HG02885 (cell line): ENCODE measurements around the gene OSBPL2.

Experiments used
- ATAC-seq: cut with Tn5 transposase; IDR thresholded peaks from one replicate; pipeline ENCODE4 v1.9.1; 2021; ENCODE audit warnings: mild to moderate bottlenecking; ENCODE audit not compliant: unreplicated experiment, poor library complexity

Gene OSBPL2

DNA sequence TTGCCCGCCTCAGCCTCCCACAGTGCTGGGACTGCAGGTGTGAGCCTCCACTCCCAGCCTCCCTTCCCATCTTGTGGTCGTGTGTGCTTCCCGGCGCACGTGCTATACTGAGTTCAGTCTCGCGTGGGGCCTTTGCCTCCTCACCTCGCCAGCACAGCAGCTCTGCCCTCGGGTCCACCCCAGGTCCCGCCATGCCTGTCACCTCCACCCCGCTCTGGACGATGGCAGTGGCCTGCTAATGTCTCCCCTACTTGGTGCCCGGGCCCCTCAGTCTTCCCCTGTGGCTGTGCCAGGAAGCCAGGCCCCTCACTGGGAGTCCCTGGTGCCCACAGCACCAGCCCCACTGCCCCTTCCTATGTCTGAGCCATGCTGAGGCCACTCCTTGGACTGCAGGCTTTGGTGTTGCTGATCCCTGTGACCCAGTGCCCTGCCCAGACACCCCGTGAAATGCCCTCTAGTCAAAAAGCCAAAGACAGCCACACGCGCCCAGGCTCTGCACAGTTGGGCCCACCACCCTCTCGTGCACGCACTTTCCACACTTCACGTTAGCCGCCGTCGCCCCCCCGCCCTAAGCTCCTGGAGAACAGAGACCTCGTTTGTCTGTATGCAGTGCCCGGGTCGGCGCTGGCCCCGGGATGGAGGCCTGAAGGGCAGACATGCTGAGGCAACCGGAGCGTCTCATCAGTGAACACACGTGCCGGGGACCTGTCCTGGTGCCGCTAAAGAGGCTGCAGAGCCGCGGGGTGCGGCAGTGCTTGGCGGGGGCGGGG, 32.5 kb upstream of the OSBPL2 start:
- no peak for ATAC-seq

DNA sequence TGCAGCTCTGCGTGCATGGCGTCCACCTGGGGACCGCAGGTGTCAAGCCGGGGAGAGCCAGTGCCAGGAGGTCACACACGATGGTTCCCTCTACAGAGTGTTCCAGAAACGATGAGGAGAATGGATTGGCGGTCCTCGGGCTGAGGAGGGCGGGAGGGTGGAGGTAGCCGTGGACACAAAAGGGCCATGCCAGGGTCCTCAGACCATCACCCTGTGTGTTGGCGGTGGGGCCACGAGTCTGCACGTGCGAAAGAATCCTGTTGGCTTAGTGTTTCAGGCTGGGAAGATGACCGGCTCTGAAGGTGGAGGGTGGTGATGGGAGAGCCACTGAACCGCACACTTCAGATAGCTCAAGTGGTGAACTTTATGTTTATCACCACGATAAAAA, 31.9 kb upstream of the OSBPL2 start:
- ATAC-seq = no peak

DNA sequence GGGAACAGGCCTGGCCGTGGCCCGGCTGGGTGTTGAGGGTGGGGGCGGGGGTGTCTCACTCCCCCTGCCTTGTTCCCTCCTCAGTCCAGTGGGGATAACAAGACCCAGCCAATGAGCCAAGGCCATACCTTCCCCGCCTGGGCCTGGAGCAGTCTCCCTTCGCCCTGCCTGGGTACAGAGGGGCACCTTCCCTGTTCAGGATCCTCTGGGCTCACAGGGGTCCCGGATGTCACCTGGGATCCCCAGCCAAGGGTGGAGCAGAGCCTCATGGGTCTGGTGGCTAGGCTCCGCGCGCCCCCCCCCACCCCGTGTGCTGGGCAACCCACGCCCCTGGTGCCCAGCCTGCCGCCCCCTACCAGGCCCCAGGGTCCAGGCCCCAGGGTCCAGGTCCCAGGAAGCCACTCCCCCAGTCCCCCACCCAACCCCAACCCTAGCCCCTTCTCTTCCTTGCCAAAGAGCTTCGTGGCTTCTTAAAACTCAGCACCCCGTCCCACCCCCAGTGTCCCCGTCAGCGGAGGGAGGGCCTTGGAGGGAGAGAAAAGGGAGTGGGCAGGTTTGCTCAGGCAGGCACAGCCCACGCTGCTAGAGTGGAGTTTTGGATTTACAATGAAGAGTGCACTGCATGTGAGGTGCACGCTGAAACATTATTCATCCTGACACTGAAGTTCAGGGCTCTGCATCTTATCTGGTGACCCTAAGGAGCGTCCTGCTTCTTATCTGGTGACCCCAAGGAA, 30.1 kb upstream of the OSBPL2 start:
- ATAC-seq = no peak

DNA sequence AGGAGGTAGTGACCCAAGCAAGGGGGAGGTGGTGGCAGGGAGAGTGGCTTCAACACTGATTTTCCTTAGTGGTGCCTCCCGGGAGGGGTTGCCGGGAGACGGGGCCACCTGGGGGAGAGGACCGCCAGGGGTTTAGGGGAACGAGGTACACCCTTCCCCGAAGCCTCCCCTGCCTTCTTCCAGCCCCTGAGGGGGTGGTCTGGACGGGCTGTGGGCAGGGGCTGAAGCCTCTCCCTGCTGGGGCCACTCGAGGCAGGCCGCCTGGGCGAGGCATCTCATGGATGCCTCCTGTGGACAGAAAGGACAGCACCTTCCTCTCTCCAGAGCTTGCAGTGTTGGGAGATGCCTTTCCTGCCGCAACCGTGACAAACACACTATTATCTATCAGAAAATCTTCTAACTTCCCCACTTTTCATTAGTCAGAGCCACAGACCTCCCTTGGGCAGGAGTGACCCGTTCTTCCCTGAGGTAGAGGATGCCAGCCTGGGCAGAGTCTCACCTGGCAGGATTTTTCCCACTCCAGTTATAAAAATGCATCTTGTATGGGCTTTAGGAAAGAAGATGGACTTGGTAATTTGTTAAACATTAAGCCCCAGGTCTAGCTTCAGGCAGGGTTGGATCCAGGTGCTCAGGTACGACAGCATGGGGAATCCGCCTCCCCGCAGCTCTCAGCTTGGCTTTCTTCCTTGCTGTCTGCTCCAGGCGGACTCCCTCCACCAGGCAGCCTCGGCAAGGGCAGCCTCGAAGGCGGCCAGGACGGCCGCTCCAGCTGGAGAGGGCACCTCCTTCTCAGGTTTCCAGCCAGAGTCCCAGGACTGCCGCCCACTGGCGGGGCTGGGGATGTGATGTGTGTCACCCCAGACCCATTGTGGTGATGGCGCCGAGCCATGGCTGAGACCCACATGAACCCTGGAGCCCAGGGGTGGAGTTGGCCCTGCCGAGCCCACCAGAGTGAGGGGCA, 29.2 kb upstream of the OSBPL2 start:
- ATAC-seq = no peak

DNA sequence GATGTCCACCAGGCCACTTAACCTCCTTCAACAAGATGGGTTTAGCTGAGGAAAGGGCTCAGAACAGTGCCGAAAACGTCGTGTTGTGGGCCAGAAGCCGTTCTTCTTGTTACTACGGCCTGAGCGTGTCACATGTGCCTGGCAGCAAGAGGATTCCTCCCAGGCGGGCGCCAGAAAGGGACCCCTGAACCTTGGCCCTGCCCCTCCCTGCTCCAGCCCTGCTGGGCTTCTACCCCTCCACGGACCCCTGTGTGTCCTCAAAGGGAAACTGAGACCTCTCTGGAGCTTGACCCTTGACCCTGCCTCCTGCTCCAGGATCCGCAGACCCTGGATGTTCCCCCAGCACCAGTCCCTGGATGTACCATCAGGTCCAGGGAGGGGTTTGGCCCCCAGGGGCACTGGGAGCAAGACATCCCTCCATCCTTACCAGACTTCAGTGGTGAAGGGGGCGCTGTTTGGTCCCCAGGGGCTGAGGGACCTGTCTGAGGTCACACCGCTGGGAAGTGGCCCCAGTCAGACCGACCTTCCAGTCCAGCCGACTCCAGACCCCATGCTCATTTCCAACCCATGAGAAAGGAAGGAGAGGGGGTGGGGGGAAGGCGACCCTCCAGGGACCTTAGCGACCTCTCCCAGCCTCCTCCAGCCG, 28.3 kb upstream of the OSBPL2 start:
- ATAC-seq = no peak

DNA sequence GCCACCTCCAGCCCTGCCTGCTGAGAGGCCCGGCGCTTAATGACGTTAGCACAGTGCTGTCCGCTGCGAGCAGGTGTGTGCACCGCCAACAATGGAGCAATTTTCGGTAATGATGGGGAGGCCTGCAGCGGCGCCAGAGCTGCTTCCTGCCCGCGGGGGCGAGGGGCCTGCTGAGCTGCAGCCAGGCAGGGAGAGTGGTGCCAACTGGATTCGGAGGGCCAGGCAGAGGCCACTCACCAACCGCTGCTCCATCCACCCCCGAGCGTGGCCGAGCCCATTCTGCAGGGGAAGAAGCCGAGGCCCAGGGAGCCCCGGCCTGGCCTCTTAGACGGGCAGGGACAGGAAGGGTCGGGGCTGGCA, 27.8 kb upstream of the OSBPL2 start:
- ATAC-seq = no peak

DNA sequence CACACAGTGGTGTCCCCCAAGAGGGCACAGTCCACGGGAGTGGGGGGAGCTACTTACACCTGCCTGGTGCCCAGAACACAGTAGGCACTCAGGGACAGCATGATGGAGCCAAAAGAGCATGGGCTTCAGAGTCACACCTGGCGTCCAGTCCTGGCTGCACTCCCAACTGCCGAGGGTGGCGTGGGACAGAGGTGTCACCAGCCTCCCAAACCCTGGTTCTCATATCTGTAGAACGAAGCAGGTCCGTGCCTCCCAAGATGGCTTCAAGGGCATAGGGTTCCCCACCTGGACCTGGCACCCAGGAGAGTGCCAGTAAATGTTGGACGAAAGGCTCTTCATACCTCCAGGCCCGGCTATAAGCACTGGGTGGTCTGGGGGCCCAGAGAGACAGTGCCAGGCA, 27.1 kb upstream of the OSBPL2 start:
- no peak for ATAC-seq

DNA sequence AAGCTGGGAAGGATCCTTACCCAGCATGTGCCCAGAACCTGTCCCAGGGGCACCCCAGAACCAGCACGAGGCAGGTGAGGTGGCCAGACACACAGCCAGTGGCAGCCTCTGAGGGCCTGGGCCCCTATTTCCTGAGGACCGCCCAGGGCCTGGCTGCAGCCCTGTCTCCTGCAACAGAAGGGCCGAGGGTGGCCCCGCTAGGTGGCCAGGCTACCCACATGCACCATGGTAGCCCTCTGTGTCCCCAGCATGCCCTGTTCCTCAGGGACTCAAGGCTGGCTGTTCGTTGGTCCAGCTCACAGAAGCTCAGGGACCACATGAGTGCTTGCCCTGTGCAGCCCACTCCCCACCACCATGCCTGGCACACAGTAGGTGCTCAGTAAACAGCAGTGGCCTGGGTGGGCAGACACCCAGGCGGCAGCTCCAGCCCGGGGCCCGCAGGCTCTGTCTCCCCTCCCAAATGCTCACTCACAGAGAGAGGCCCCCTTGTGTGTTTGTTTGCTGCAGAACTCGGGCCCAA, 26.5 kb upstream of the OSBPL2 start:
- ATAC-seq = no peak

DNA sequence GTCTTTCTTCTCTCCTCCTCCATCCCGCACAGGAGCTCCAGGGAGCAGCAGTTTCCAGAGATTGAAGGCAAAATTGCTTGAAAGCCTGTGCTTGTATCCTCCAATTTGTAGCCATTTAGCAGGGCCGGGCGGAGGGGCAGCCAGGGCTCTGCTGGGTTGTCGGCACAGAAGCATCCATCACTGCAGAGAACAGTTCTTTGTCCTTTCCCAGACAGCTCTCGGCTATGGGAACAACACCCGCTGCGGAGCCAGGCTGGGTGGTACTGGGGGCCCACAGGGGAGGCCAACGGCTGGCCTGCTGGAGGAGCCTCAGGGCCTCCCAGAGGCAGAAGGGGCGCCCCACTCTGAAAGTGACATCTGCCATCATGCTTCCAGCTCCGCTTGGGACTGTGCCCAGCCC, 26.0 kb upstream of the OSBPL2 start:
- no peak for ATAC-seq

DNA sequence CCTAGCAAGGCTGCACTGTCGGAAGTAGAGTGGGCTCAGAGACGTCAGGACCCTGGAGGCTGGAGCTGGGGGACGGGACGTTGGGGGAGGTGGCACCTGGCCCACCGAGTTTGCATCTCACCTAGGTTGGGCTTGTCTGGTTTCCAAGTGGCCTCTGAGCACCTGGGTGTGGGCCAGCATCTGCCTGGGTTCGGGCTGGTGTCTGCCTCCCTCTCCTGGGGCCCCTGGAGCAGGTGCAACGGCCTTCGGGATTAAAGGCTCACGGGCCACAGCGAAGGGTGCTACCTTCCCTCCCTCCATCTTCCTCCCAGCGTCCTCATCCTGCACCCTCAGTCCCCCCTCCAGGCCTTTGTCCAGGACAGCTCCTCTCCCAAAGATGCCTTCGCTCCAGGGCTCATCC, 24.3 kb upstream of the OSBPL2 start:
- no peak for ATAC-seq

DNA sequence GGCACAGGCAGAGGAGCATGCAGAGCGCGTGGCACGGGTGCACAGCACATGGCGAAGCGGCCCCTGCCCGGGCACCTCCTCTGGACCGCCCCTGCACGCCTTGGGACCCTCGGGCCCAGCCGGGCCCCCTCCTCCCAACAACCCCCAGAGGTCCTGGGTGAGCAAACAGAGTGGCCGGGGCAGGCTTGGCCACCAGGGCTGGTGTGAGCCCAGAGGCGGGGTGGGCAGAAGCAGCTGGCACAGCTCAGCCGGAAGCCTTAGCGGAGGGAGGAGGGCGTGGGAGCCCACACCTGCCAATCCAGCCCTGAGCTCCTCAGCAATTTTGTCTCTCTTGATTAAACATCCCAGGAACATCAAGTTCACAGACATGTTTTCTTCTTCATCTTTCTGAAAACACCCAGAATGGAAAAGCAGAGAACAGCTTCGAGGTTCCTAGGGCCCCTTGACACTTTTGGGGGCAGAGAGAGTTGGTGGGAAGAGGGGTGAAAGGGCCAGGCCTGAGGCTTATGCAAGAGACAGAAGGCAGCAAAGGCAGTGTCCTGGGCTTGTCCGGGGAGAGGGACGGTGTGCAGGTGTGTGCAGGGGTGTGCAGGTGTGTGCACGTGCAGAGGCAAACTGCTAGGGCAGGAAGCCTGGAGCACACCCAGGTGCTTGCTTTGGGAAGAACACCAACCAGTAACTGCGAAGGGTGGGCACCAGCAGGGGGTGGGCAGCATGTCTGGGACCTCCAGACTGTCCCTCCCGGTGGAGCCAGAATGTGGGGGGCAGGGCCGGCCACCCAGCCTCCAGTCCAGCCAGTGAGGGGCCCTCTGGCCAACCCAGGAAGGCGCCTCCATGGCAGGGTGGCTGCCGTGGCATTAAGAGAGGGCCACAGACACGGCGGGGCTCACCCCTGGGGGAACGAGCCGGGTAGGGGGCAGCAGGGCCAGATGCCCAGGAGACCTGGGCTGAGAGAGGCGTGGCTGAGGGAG, 23.0 kb upstream of the OSBPL2 start:
- ATAC-seq = no peak

DNA sequence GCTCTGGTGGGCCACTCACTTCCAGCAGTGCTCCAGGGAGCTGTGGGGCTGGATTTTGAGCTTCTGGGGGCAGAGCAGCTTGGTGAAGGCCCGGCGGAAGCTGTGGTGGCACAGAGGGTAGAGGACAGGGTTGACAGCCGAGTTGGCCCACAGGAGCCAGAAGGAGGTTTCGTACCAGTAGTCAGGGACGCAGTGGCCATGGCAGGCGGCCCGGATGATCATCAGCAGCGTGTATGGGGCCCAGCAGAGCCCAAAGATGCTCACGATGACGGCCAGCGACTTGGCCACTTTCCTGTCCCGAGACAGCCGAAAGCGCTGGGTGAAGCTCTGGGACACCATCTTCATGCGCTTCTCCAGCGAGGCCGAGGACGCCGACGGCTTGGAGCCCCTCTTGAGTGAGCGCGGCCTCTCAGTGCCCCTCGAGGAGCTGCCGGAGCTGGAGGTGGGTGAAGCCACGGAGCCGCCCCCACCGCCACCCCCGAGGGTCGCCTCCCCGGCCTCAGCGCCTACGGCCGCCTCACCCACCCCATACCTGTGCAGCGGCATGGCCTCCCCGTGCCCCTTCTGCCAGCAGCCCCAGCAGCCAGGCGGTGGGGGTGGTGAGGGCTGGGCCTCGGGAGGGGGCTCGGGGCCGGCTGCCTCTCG, 22.2 kb upstream of the OSBPL2 start:
- ATAC-seq = no peak

DNA sequence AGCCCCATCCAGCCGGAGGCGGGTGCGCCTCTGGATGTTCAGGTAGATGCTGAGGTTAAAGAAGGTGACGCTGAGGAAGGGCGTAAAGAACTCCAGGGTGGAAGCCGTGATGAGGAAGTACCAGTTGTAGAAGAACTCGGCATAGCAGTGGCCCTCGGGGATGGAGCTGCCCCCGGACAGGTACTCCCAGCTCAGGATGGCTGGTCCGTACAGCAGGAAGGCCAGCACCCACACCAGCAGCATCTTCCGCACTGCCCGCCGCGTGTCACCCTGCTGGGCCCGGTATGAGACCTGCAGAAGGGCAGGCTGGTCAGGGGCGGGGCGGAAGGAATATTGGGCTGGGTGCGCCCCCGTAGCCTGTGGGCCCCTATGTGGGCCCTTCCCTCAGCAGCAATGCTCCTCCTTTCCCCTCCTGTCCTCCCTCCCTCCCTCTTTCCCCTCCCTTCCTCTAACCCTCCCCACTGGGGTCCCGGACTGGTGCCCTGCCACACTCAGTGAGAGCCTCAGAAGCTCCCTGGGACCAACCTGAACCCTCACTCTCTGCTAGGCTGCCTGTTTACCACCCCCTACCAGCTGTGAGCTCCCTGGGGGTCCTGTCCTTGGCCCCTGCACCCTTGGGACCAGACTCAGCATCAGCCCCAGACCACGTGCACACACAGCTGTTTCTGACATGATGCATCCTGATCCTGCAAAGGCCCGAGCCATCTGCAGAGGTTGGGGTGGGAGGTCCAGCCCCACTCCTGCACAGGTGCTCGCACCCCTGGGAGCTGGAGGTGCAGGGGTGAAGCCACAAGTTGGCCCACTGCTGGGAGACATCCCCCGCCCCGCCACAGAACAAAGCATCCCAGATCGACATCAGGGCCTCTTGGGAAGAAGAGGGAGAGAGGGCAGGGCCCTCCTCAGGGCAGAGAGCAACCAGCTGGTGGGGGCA, 21.4 kb upstream of the OSBPL2 start:
- no peak for ATAC-seq

DNA sequence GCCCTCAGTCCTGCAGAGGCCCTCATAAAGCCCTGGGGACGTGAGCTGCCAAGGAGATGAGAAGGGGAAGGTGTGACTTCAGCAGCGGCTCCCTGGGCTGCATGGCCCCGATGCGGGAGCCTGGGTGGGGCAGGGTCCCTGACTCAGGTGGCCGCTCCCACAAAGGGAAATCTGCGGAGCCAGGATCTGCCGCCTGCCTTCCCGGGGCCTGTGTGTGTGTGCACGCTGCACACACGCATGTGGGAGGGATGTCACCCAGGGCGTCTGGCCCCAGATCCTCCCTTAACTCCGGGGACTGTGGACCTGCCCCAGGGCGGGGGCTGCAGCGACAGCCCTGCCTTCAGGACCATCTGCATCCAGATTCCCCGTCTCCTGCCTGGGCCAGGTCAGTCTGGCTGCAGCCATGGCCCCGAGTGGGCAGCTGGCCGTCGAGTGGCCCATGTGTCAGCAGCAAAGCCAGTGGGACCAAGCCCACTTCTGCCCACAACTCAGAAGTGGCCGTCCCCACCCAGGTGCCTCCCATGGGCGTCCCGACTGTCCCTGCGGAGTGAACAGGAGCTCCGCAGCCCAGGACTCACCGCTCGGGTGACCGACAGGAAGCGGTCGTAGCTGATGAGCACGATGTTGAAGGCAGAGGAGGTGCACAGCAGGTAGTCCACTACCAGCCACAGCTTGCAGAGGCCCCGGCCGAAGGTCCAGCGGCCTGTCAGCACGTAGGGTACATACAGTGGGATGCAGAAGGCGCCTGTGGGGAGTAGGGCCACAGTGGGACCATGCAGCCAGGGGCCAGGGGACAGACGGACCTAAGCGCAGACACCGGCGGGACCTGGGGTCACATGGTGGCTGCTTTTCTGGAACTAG, 20.2 kb upstream of the OSBPL2 start:
- no peak for ATAC-seq

DNA sequence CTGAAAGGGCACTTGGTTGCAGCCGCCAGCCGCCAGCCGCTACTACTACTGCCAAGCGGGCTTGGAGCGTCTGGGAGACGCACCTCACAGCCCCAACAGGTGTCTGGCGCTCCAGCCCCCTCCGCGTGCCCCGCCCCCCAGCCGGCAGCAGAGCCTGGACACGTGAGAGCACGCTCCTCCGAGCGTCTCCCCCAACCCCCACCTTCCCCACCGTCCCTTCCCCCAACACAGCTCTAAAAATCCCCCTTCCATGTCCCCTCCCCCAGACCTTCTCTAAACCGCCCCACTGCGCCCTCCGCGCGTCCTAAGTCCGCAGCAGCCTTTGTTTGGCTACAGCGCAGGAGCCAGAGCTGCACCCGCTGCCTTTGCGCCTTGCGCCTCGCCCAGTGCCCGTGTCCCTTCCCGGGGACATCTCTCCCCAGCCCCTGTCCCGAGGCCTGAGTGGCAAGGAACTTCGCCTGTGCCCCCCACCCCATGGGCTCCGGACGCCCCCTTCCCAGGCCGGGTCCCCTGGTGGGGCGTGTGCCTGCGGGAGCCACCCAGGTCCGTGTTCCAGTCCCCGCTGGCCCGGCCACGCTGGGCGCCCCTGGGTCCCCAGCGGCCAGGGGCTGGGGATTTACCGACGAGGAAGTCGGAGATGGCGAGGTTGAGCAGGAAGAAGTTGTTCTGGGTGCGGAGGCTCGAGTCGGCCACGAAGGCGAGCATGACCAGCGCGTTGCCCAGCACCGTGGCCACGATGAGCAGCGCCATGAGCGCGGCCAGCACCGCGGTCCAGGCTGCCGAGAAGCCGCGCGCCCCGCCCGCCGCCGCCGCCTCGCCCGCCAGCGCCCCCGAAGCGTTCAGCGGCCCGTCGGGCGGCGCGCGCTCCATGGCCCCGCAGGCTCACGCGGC, 19.0 kb upstream of the OSBPL2 start:
- ATAC-seq = no peak
